ENCODE measurements around the gene VANGL2. TPM values are rescaled to one million over a fixed set of nuclear protein-coding genes. Genes with fewer than 3 reads are reported as not detected.

The VANGL2 gene
- total RNA-seq, 4 donors from 2014 or later: 0.26 to 1.2 (median 0.78) TPM; not detected in 1

DNA sequence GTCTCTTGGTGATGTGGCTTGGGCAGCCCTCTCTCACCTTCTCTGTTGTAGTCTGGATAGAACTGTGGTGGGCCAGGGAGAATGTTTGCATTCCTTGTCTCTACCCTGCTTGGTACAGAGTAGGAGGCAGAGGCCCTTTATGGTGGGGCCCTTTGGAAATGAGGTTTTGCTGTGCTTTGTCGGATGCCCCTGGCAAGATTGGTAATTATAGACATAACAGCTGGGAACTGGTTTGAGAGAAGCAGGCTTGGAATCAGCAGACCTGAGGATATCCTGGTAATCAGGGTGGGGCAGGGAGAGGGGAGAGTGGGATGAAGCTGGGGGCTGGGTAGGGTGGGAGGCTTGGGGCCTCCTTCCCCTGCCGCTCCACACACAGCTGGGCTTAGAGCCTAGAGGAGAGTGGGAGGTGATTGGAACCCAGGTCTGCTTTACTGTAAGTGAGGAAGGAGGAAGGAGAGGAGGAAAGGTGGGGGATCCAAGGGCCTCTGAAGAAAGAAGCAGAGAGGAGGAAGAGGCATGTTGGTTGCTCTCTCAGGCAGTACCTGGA, 5.0 kb downstream of the VANGL2 start:
- no peak for ATAC-seq
- H3K4me1 ChIP-seq: peaks cover 0 to 6% of the 10 kb centered on the region in 2 donors
- peaks cover 0 to 8% (median 3%) of the 10 kb centered on the region in 3 donors for H3K27me3 ChIP-seq
- TF ChIP-seq, protein P1, sequence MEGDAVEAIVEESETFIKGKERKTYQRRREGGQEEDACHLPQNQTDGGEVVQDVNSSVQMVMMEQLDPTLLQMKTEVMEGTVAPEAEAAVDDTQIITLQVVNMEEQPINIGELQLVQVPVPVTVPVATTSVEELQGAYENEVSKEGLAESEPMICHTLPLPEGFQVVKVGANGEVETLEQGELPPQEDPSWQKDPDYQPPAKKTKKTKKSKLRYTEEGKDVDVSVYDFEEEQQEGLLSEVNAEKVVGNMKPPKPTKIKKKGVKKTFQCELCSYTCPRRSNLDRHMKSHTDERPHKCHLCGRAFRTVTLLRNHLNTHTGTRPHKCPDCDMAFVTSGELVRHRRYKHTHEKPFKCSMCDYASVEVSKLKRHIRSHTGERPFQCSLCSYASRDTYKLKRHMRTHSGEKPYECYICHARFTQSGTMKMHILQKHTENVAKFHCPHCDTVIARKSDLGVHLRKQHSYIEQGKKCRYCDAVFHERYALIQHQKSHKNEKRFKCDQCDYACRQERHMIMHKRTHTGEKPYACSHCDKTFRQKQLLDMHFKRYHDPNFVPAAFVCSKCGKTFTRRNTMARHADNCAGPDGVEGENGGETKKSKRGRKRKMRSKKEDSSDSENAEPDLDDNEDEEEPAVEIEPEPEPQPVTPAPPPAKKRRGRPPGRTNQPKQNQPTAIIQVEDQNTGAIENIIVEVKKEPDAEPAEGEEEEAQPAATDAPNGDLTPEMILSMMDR (IDR thresholded peaks at IDR 0.05 in 4 of 5, conservative IDR thresholded peaks at IDR 0.05 in 1 of 5): no peak
- TF ChIP-seq POLR2A (IDR thresholded peaks at IDR 0.05): no peak
- DNase-seq: no peak
- intact Hi-C loops (cut with DNase I; ENCODE audit: low total_unique reads) (no loop called here), in situ Hi-C loops (cut with MboI; ENCODE audit: low sequenced_read_pairs in 4 of 4) (no loop called here)
- H3K4me3 ChIP-seq: no peak overlapping the region
- no peaks in the 10 kb centered on the region for H3K9me3 ChIP-seq
- no peak overlapping the region for H3K27ac ChIP-seq
- H3K36me3 ChIP-seq: no peaks in the 10 kb centered on the region

DNA sequence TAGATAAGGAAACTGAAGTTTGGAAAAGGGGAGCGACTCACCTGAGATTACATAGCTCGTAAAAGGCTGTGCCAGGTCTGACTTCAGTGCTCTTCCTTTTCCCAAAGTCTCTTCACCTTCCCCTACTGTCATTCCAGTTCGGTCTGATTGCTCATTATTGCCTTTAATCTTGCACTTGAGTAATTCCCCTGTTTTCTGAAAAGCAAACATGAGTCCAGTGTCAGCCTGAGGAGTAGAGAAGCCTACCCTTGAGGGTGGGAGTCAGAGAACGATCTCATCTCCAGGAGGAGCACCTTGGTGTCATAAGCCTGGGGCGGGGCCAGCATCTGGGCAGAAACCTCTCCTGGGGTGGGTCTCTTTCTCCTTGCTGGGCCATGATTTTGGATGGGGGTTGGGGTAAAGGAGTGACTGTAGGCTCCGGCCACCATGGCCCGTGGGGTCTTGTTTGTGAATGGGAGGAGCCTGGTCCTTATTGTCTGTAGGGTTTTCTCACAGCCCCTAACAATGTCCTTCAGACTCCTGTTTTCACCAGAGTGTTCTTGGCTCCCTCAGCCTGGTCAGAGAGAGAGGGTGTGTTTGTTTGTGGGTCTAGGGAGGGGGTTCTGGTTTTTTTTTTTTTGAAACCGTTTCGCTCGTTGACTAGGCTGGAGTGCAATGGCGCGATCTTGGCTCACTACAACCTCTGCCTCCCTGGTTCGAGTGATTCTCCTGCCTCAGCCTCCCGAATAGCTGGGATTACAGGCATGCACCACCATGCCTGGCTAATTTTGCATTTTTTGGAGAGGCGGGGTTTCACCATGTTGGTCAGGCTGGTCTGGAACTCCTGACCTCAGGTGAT, 6.0 kb downstream of the VANGL2 start:
- Histone ChIP-seq H3K36me3 (no peaks in the 10 kb centered on the region), H3K27ac (no peak overlapping the region), H3K4me1 (peaks cover 3% of the 10 kb centered on the region in 2 donors), H3K9me3 (no peaks in the 10 kb centered on the region), H3K4me3 (no peak overlapping the region), H3K27me3 (no peaks in the 10 kb centered on the region)
- ATAC-seq (no peak), DNase-seq (no peak)
- in situ Hi-C loops (cut with MboI; ENCODE audit: low sequenced_read_pairs in 4 of 4): no loop called here
- intact Hi-C loops (cut with DNase I; ENCODE audit: low total_unique reads): no loop called here
- TF ChIP-seq POLR2A (IDR thresholded peaks at IDR 0.05): no peak
- TF ChIP-seq, protein P1 (IDR thresholded peaks at IDR 0.05 in 4 of 5, conservative IDR thresholded peaks at IDR 0.05 in 1 of 5): no peak

DNA sequence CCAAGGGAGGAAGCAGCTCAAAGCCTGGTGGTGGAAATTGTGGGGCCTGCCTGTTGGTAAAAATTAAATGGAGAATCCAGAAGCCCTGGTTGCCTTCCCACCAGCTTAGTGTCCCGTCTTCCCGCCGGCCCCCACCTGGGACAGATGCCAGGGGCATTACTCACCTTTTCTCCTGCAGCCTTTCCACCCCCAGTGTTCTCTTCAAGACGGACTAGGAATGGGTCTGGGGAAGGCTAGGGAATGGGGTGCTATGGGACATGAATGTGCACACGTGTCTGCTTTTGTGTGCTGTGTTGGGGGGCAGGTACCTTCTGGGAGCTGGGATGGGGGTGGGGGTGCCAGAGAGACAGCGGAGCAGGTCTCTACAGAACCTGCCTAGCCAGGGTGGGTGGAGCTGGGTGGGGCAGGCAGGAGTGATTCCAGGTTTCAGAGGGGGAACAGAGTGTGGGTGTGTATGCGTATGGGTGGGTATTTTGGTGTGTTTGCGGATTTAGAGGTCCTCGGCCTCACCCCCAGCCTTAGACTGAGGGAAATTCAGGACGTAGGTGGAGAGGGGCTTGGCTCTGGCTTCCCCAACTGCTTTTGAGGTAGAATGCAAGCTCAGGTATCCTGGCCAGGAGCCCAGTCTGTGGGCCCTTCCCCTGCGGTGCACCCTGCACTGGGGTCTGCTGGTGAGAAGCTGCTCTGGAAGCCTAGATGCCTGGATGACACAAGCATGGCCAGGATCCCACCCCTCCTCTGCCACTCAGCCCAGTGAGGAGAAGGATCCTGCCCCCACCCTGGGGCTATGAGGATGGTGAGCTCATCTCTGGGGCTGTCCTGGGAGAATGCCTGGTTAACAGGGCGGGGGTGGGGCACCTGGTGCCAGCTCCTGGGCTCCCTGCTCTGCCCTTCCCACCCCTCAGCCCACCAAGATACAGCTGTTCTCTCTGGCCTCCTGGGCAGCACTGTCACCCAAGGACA, 7.8 kb downstream of the VANGL2 start:
- H3K36me3 ChIP-seq: no peaks in the 10 kb centered on the region
- TF ChIP-seq, protein P1 (IDR thresholded peaks at IDR 0.05 in 4 of 5, conservative IDR thresholded peaks at IDR 0.05 in 1 of 5): no peak
- no peak for TF ChIP-seq POLR2A (IDR thresholded peaks at IDR 0.05)
- intact Hi-C loops (cut with DNase I; ENCODE audit: low total_unique reads) (no loop called here), in situ Hi-C loops (cut with MboI; ENCODE audit: low sequenced_read_pairs in 4 of 4) (no loop called here)
- peaks cover 0 to 3% of the 10 kb centered on the region in 2 donors for H3K4me1 ChIP-seq
- ATAC-seq (no peak), DNase-seq (no peak)
- no peaks in the 10 kb centered on the region for H3K9me3 ChIP-seq
- no peak overlapping the region for H3K4me3 ChIP-seq
- H3K27me3 ChIP-seq: no peaks in the 10 kb centered on the region
- no peak overlapping the region for H3K27ac ChIP-seq

DNA sequence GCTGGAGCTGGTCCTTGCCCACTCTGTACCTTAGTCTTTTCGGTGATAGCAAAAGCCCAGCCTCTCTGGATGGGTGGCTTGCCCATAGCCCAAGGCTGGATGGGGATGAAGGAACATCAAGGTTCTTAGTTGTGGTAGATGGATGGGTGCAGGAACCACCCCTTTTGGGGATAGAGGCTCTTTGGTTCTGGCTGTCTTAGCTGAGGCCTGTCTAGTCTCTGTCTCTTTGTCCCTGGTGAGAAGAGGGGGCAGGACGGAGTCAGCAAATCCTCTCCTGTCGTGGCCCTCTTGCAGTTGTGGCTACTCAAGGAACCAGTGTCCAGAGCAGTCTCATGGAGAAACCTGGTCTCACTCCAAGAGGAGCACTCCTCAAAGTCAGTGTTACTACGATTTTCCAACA, 8.5 kb downstream of the VANGL2 start:
- H3K4me3 ChIP-seq: no peak overlapping the region
- TF ChIP-seq, protein P1 (IDR thresholded peaks at IDR 0.05 in 4 of 5, conservative IDR thresholded peaks at IDR 0.05 in 1 of 5): no peak
- no peak for TF ChIP-seq POLR2A (IDR thresholded peaks at IDR 0.05)
- ATAC-seq (no peak), DNase-seq (no peak)
- H3K27me3 ChIP-seq: no peaks in the 10 kb centered on the region
- peaks cover 0 to 3% of the 10 kb centered on the region in 2 donors for H3K4me1 ChIP-seq
- H3K27ac ChIP-seq: no peak overlapping the region
- intact Hi-C loops (cut with DNase I; ENCODE audit: low total_unique reads) (no loop called here), in situ Hi-C loops (cut with MboI; ENCODE audit: low sequenced_read_pairs in 4 of 4) (no loop called here)
- no peaks in the 10 kb centered on the region for H3K9me3 ChIP-seq
- H3K36me3 ChIP-seq: no peaks in the 10 kb centered on the region

Data from gastrocnemius medialis (tissue), 4 donors.